Measurements from ENCODE around the gene CMYA5.
A peak's percentile ranks its signal among the peaks of the same experiment; 100 is the strongest.
"Not testable (repeated sequence)": the region's sequence is repeated elsewhere in the genome, so short reads cannot be mapped to it uniquely, and the experiment has no call there.

The CMYA5 gene

GRCh38 chr5:79691007-79691406 lies 1.4 kb downstream of the CMYA5 start:
- in situ Hi-C loops (cut with HindIII; ENCODE audit: low pct_unique_long_range_greater_than_20kb, low sequenced_read_pairs): no loop called here
- peak in 1 of 2 experiments; percentile 12 for DNase-seq (ENCODE audit: low read depth in 1 of 2, low spot score in 1 of 2)
- no peak for TF ChIP-seq JUND (IDR thresholded peaks at IDR 0.05; ENCODE audit: low read depth)

DNA sequence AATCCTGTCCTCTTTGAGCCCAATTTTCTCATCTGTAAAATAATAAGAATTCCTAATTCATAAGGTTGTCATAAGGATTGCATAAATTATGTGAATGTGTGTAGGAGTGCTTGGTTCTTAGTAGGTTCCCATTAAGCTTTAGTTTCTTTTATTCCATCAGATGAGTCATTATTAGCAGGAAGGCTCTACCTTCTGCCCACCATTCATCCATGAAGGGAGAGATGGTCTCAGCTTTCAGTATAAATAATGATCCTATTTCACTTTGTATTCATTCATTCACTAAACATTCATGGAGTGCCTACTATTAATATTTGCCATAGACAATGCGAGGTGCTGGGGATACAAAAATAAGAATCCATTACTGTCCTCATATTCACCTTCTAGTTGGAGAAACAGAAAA lies 3.0 kb downstream of the CMYA5 start:
- no peak for DNase-seq (ENCODE audit: low read depth in 1 of 2, low spot score in 1 of 2)
- in situ Hi-C loops (cut with HindIII; ENCODE audit: low pct_unique_long_range_greater_than_20kb, low sequenced_read_pairs): no loop called here
- no peak for TF ChIP-seq JUND (IDR thresholded peaks at IDR 0.05; ENCODE audit: low read depth)

- DNase-seq (ENCODE audit: low read depth in 1 of 2, low spot score in 1 of 2): no peak
- no peak for TF ChIP-seq JUND (IDR thresholded peaks at IDR 0.05; ENCODE audit: low read depth)
- in situ Hi-C loops (cut with HindIII; ENCODE audit: low pct_unique_long_range_greater_than_20kb, low sequenced_read_pairs): no loop called here
These were observed 4.5 kb downstream of the CMYA5 start for GRCh38 chr5:79694183-79694582.

- no peak for DNase-seq (ENCODE audit: low read depth in 1 of 2, low spot score in 1 of 2)
- in situ Hi-C loops (cut with HindIII; ENCODE audit: low pct_unique_long_range_greater_than_20kb, low sequenced_read_pairs): no loop called here
- no peak for TF ChIP-seq JUND (IDR thresholded peaks at IDR 0.05; ENCODE audit: low read depth)
These were observed 5.0 kb downstream of the CMYA5 start for GRCh38 chr5:79694652-79695051.

GRCh38 chr5:79695526-79695925 lies 5.9 kb downstream of the CMYA5 start:
- TF ChIP-seq JUND (IDR thresholded peaks at IDR 0.05; ENCODE audit: low read depth): no peak
- in situ Hi-C loops (cut with HindIII; ENCODE audit: low pct_unique_long_range_greater_than_20kb, low sequenced_read_pairs): no loop called here
- DNase-seq (ENCODE audit: low read depth in 1 of 2, low spot score in 1 of 2): no peak

DNA sequence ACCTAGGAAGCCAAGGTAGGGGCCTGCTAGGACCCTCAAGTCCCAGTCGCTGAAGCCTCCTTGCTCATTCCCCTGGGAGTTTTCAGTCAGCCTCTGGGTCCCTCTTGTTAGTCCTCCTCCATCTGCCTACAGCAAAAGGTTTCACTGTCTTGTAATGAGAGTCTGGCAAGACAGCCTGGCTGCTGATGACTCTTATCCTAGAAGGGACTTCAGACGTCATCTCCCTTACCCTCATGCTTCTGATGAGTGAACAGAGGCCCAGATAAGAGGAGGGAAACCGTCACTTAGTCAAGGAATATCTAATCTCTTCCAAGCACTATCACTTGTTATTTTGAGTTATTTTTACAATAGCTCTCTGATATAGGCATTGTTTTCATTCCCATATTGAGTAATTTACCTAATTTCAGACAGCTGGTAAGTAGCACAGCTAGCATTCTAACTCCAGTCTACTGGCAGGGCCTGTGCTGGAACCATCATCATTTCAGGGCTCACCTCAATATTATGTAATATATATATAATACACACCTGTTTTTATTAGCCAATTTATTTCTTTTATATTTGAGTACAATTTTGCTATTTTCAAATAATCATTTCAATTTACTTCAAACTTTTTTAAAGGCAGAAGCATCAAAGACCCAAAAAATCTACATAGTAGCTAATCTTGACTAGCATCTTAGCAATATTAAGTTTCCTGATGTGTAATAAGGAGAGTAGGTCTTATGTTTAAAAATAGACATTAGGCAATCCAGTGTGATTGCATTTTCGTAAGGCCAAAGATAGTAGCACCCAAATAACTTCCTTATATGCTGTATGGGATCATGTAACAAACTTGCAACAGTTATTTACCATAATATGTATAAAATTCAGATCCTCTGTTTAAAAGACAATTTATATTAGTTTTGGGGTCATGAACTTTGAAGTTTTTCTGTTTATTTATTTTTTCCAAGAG lies 7.9 kb downstream of the CMYA5 start:
- in situ Hi-C loops (cut with HindIII; ENCODE audit: low pct_unique_long_range_greater_than_20kb, low sequenced_read_pairs): no loop called here
- TF ChIP-seq JUND (IDR thresholded peaks at IDR 0.05; ENCODE audit: low read depth): no peak
- no peak for DNase-seq (ENCODE audit: low read depth in 1 of 2, low spot score in 1 of 2)

GRCh38 chr5:79699763-79700400 lies 10.2 kb downstream of the CMYA5 start:
- peak in 1 of 2 experiments; percentile 26 for DNase-seq (ENCODE audit: low read depth in 1 of 2, low spot score in 1 of 2)
- in situ Hi-C loops (cut with HindIII; ENCODE audit: low pct_unique_long_range_greater_than_20kb, low sequenced_read_pairs): no loop called here
- TF ChIP-seq JUND (IDR thresholded peaks at IDR 0.05; ENCODE audit: low read depth): no peak

GRCh38 chr5:79702606-79703380 lies 13.2 kb downstream of the CMYA5 start:
- peak in 1 of 2 experiments; percentile 56 for DNase-seq (ENCODE audit: low read depth in 1 of 2, low spot score in 1 of 2)
- in situ Hi-C loops (cut with HindIII; ENCODE audit: low pct_unique_long_range_greater_than_20kb, low sequenced_read_pairs): no loop called here
- no peak for TF ChIP-seq JUND (IDR thresholded peaks at IDR 0.05; ENCODE audit: low read depth)

GRCh38 chr5:79703381-79703645 lies 13.7 kb downstream of the CMYA5 start:
- in situ Hi-C loops (cut with HindIII; ENCODE audit: low pct_unique_long_range_greater_than_20kb, low sequenced_read_pairs): no loop called here
- DNase-seq (ENCODE audit: low read depth in 1 of 2, low spot score in 1 of 2): peak in 1 of 2 experiments; percentile 62
- no peak for TF ChIP-seq JUND (IDR thresholded peaks at IDR 0.05; ENCODE audit: low read depth)

DNA sequence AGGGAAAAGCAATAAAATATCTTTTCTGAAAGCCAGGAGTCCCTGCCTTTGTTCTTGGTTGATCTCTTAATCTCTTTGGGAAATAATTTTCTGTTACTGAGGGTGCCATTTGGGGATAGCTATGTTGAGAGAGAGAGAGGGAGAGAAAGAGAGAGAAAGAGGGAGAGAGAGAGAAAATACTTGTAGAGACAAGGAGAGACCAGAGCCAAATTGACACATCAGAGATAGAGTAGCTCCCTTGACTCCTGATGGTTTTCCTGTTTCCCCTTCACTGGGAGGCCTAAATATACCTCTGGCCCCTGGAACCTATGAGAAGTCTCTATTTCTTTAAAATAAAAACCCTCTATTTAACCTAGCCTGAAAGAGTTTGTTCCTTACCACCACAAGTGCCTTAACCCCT lies 14.9 kb downstream of the CMYA5 start:
- in situ Hi-C loops (cut with HindIII; ENCODE audit: low pct_unique_long_range_greater_than_20kb, low sequenced_read_pairs): no loop called here
- DNase-seq (ENCODE audit: low read depth in 1 of 2, low spot score in 1 of 2): no peak
- TF ChIP-seq JUND (IDR thresholded peaks at IDR 0.05; ENCODE audit: low read depth): no peak

GRCh38 chr5:79705632-79706031 lies 16.0 kb downstream of the CMYA5 start:
- in situ Hi-C loops (cut with HindIII; ENCODE audit: low pct_unique_long_range_greater_than_20kb, low sequenced_read_pairs): no loop called here
- TF ChIP-seq JUND (IDR thresholded peaks at IDR 0.05; ENCODE audit: low read depth): no peak
- no peak for DNase-seq (ENCODE audit: low read depth in 1 of 2, low spot score in 1 of 2)

DNA sequence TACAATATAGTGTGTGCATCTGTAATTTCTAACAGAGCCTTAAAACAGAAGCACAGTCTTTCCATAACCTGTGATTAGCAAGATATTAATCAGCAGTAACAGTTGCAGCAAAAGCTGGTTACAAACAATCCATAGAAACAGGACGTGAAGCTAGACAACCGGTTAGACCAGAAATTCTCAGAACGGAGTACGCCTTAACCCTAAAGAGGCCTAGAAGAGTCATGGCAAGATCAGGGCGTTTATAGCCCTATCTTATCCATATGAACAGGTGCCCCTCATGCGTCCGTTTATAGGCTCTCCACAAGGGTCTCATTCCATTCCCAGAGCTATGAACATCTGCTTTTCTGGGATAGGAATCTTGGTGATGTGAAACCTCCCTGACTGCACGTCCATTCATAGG lies 16.7 kb downstream of the CMYA5 start:
- in situ Hi-C loops (cut with HindIII; ENCODE audit: low pct_unique_long_range_greater_than_20kb, low sequenced_read_pairs): not testable (repeated sequence)
- DNase-seq (ENCODE audit: low read depth in 1 of 2, low spot score in 1 of 2): peak in 1 of 2 experiments; percentile 71

DNA sequence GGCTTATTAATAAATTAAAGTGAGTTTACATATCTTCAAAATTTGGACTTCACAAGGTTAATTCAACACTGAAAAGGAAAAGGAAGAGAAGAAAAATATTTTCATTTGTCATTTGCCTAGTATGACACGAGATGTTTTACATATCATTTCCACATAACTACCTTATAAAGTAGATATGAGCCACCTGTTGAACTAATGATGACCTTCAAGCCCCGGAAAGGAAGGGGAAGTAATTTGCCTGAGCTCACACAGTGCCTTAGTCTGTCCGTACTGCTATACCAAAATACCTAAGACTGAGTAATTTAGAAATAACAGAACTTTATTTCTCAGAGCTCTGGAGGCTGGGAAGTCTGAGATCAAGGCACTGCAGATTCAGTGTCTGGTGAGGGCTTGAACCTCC lies 17.9 kb downstream of the CMYA5 start:
- TF ChIP-seq JUND (IDR thresholded peaks at IDR 0.05; ENCODE audit: low read depth): no peak
- in situ Hi-C loops (cut with HindIII; ENCODE audit: low pct_unique_long_range_greater_than_20kb, low sequenced_read_pairs): no loop called here
- no peak for DNase-seq (ENCODE audit: low read depth in 1 of 2, low spot score in 1 of 2)
